Measurements from ENCODE around the gene MORN1.

The MORN1 gene

GRCh38 chr1:2396059-2396458 is 4.7 kb upstream of the MORN1 start:
- no peak overlapping the region for H3K27ac Mint-ChIP-seq
- no peaks in the 10 kb centered on the region for H3K9me3 Mint-ChIP-seq
- no peak for ATAC-seq (replicated peaks)
- H3K36me3 Mint-ChIP-seq (ENCODE audit: insufficient read depth): peaks cover 63% of the 10 kb centered on the region
- no peak overlapping the region for H3K4me3 Mint-ChIP-seq
- peaks cover 33 to 39% of the 10 kb centered on the region in 2 donors for H3K4me1 Mint-ChIP-seq (ENCODE audit: low read depth in 2 of 2)
- no peak for DNase-seq
- no peaks in the 10 kb centered on the region for H3K27me3 Mint-ChIP-seq

- peaks cover 59% of the 10 kb centered on the region for H3K36me3 Mint-ChIP-seq (ENCODE audit: insufficient read depth)
- DNase-seq: no peak
- H3K27ac Mint-ChIP-seq: peak overlapping the region in 1 of 2 donors; percentile 94
- no peak for ATAC-seq (replicated peaks)
- peaks cover 34 to 36% of the 10 kb centered on the region in 2 donors for H3K4me1 Mint-ChIP-seq (ENCODE audit: low read depth in 2 of 2)
- no peak overlapping the region for H3K4me3 Mint-ChIP-seq
- H3K9me3 Mint-ChIP-seq: no peaks in the 10 kb centered on the region
- no peaks in the 10 kb centered on the region for H3K27me3 Mint-ChIP-seq
These were observed 3.9 kb upstream of the MORN1 start for GRCh38 chr1:2395245-2395644.

- peaks cover 37 to 39% of the 10 kb centered on the region in 2 donors for H3K4me1 Mint-ChIP-seq (ENCODE audit: low read depth in 2 of 2)
- peak overlapping the region in 1 of 2 donors; percentile 94 for H3K27ac Mint-ChIP-seq
- DNase-seq: no peak
- no peaks in the 10 kb centered on the region for H3K27me3 Mint-ChIP-seq
- H3K4me3 Mint-ChIP-seq: no peak overlapping the region
- ATAC-seq (replicated peaks): no peak
- no peaks in the 10 kb centered on the region for H3K9me3 Mint-ChIP-seq
- peaks cover 58% of the 10 kb centered on the region for H3K36me3 Mint-ChIP-seq (ENCODE audit: insufficient read depth)
These were observed 3.4 kb upstream of the MORN1 start for GRCh38 chr1:2394761-2395160.

- H3K27me3 Mint-ChIP-seq: no peaks in the 10 kb centered on the region
- peak overlapping the region in 1 of 2 donors; percentile 69 for H3K4me3 Mint-ChIP-seq
- no peak for ATAC-seq (replicated peaks)
- H3K36me3 Mint-ChIP-seq (ENCODE audit: insufficient read depth): peaks cover 55% of the 10 kb centered on the region
- DNase-seq: no peak
- H3K9me3 Mint-ChIP-seq: no peaks in the 10 kb centered on the region
- H3K4me1 Mint-ChIP-seq (ENCODE audit: low read depth in 2 of 2): peaks cover 35 to 36% of the 10 kb centered on the region in 2 donors
- peak overlapping the region in 1 of 2 donors; percentile 94 for H3K27ac Mint-ChIP-seq
These were observed 2.9 kb upstream of the MORN1 start for GRCh38 chr1:2394220-2394619.

- DNase-seq (no peak), ATAC-seq (replicated peaks) (no peak)
- H3K4me3 Mint-ChIP-seq: peak overlapping the region; percentile 69 to 83
- no peaks in the 10 kb centered on the region for H3K27me3 Mint-ChIP-seq
- H3K27ac Mint-ChIP-seq: peak overlapping the region; percentile 86 to 94
- peaks cover 35% of the 10 kb centered on the region in 2 donors for H3K4me1 Mint-ChIP-seq (ENCODE audit: low read depth in 2 of 2)
- H3K36me3 Mint-ChIP-seq (ENCODE audit: insufficient read depth): peaks cover 53% of the 10 kb centered on the region
- no peaks in the 10 kb centered on the region for H3K9me3 Mint-ChIP-seq
These were observed 2.1 kb upstream of the MORN1 start for GRCh38 chr1:2393471-2393877.

- Mint-ChIP-seq H3K36me3 (ENCODE audit: insufficient read depth) (peaks cover 46% of the 10 kb centered on the region), H3K9me3 (no peaks in the 10 kb centered on the region), H3K4me3 (peak overlapping the region; percentile 69 to 83), H3K27ac (peak overlapping the region; percentile 86 to 94), H3K27me3 (no peaks in the 10 kb centered on the region), H3K4me1 (ENCODE audit: low read depth in 2 of 2) (peaks cover 35% of the 10 kb centered on the region in 2 donors)
- no peak for ATAC-seq (replicated peaks)
- DNase-seq: no peak
These were observed 1.3 kb upstream of the MORN1 start for GRCh38 chr1:2392686-2393085.

GRCh38 chr1:2391931-2392509 is 666 bp upstream of the MORN1 start:
- H3K36me3 Mint-ChIP-seq (ENCODE audit: insufficient read depth): peaks cover 40% of the 10 kb centered on the region
- no peaks in the 10 kb centered on the region for H3K27me3 Mint-ChIP-seq
- peak overlapping the region; percentile 86 to 94 for H3K27ac Mint-ChIP-seq
- H3K9me3 Mint-ChIP-seq: no peaks in the 10 kb centered on the region
- peaks cover 32 to 35% of the 10 kb centered on the region in 2 donors for H3K4me1 Mint-ChIP-seq (ENCODE audit: low read depth in 2 of 2)
- ATAC-seq (replicated peaks): peak; percentile 17
- no peak for DNase-seq
- peak overlapping the region; percentile 84 to 87 for H3K4me3 Mint-ChIP-seq

GRCh38 chr1:2389644-2390043 is 1.7 kb downstream of the MORN1 start:
- ATAC-seq (replicated peaks): no peak
- H3K27ac Mint-ChIP-seq: peak overlapping the region; percentile 58 to 82

GRCh38 chr1:2388004-2388913 is 3.1 kb downstream of the MORN1 start:
- H3K9me3 Mint-ChIP-seq: no peaks in the 10 kb centered on the region
- ATAC-seq (replicated peaks) (no peak), DNase-seq (no peak)
- H3K4me1 Mint-ChIP-seq (ENCODE audit: low read depth in 2 of 2): peaks cover 15% of the 10 kb centered on the region in 2 donors
- no peaks in the 10 kb centered on the region for H3K27me3 Mint-ChIP-seq
- no peak overlapping the region for H3K4me3 Mint-ChIP-seq
- peaks cover 16% of the 10 kb centered on the region for H3K36me3 Mint-ChIP-seq (ENCODE audit: insufficient read depth)
- H3K27ac Mint-ChIP-seq: no peak overlapping the region

More at GRCh38 chr1:2389644-2390043, 1.7 kb downstream of the MORN1 start:
- no peaks in the 10 kb centered on the region for H3K9me3 Mint-ChIP-seq
- peaks cover 20% of the 10 kb centered on the region for H3K36me3 Mint-ChIP-seq (ENCODE audit: insufficient read depth)
- peak overlapping the region; percentile 84 to 87 for H3K4me3 Mint-ChIP-seq
- peaks cover 27% of the 10 kb centered on the region in 2 donors for H3K4me1 Mint-ChIP-seq (ENCODE audit: low read depth in 2 of 2)
- no peaks in the 10 kb centered on the region for H3K27me3 Mint-ChIP-seq
- DNase-seq: no peak

GRCh38 chr1:2386636-2387611 is 4.4 kb downstream of the MORN1 start:
- Mint-ChIP-seq H3K36me3 (ENCODE audit: insufficient read depth) (peaks cover 10% of the 10 kb centered on the region), H3K27ac (peak overlapping the region in 1 of 2 donors; percentile 41), H3K4me1 (ENCODE audit: low read depth in 2 of 2) (peaks cover 4 to 5% of the 10 kb centered on the region in 2 donors), H3K9me3 (no peaks in the 10 kb centered on the region), H3K4me3 (no peak overlapping the region), H3K27me3 (no peaks in the 10 kb centered on the region)
- DNase-seq (no peak), ATAC-seq (replicated peaks) (no peak)

- no peak overlapping the region for H3K27ac Mint-ChIP-seq
- H3K9me3 Mint-ChIP-seq: no peaks in the 10 kb centered on the region
- peak overlapping the region in 1 of 2 donors; percentile 8 for H3K4me3 Mint-ChIP-seq
- H3K36me3 Mint-ChIP-seq (ENCODE audit: insufficient read depth): peaks cover 6% of the 10 kb centered on the region
- peaks cover 4 to 5% of the 10 kb centered on the region in 2 donors for H3K4me1 Mint-ChIP-seq (ENCODE audit: low read depth in 2 of 2)
- no peak for ATAC-seq (replicated peaks)
- no peak for DNase-seq
- no peaks in the 10 kb centered on the region for H3K27me3 Mint-ChIP-seq
These were observed 5.6 kb downstream of the MORN1 start for GRCh38 chr1:2385606-2386280.

DNA sequence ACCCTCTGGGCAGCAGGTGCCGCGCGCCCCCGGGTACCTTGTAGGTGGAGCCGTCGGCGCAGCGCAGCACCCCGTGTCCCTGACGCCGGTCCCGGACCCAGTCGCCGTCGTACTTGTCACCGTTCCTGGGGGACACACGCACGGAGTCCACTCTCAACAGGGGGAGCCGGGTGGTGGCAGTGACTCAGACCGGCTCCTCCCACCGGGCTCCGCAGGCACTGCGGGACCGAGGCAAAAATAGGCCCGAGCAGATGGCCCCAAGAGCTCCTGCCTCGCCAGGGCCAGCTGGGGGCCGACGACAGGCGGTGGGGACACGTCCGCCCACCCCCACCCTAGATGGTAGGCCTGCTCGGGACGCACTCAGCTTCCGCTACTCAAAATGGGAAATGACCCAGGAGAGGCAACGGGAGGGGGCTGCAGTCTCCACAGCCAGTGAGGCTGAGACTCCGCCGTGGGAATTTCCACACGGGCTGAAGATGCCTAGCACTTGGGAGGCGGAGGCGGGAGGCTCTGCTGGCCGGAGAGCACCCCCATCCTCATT is 6.3 kb downstream of the MORN1 start:
- H3K27me3 Mint-ChIP-seq: no peaks in the 10 kb centered on the region
- H3K27ac Mint-ChIP-seq: no peak overlapping the region
- H3K4me1 Mint-ChIP-seq (ENCODE audit: low read depth in 2 of 2): peaks cover under 1 to 2% of the 10 kb centered on the region in 2 donors
- DNase-seq (no peak), ATAC-seq (replicated peaks) (no peak)
- H3K4me3 Mint-ChIP-seq: no peak overlapping the region
- H3K36me3 Mint-ChIP-seq (ENCODE audit: insufficient read depth): peaks cover 4% of the 10 kb centered on the region
- H3K9me3 Mint-ChIP-seq: no peaks in the 10 kb centered on the region
